WERI-Rb-1 (cell line): ENCODE results near the gene RPL27.
A peak's percentile ranks its signal among the peaks of the same experiment; 100 is the strongest.

Source experiments
- DNase-seq: peaks from one replicate; pipeline ENCODE4 v3.0.0-alpha.2; 2020
- H3K27ac ChIP-seq: fragments of 250-450 bp; sonication (Bioruptor Pico); 2 replicates; pipeline ENCODE4 v1.5.1; 2020; ENCODE audit warnings: mild to moderate bottlenecking, moderate library complexity
- H3K27me3 ChIP-seq: fragments of 250-450 bp; sonication (Bioruptor Pico); 2 replicates; pipeline ENCODE4 v1.5.1; 2021; ENCODE audit warnings: mild to moderate bottlenecking, low read depth, moderate library complexity; ENCODE audit not compliant: insufficient read depth, severe bottlenecking
- H3K36me3 ChIP-seq: fragments of 250-450 bp; sonication (Bioruptor Pico); 2 replicates; pipeline ENCODE4 v1.5.1; 2020; ENCODE audit warnings: mild to moderate bottlenecking, moderate library complexity
- H3K4me3 ChIP-seq: 2 replicates; pipeline ENCODE4 v1.5.1; 2011; ENCODE audit warnings: low read depth, mild to moderate bottlenecking, control low read depth, low read length
- H3K9me3 ChIP-seq: fragments of 250-450 bp; sonication (Bioruptor Pico); 2 replicates; pipeline ENCODE4 v1.5.1; 2021; ENCODE audit warnings: mild to moderate bottlenecking, moderate library complexity; ENCODE audit not compliant: severe bottlenecking
- TF ChIP-seq, protein P1 (sequence below): IDR thresholded peaks from 2 replicates; pipeline ENCODE4 v1.5.1; 2011; ENCODE audit warnings: low read depth, mild to moderate bottlenecking, control low read depth, inconsistent platforms, low read length

Gene RPL27

DNA sequence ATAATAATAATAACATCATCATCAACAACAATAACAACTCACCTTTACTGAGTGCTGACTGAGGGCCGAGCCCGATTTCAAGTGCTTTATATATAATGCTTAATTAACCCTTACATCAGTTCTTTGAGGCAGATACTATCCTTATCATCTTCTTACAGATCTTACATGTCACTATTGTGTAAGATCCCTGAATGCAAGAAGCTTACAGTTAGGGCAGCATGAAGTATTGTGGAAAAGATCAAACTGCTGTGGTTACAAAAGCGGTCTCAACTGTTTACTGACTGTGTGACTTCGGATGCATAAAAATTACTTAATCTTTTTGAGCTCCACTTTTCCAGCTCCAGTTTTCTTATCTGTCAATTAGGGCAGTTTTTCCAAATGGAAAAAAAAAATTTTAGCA, 20.7 kb downstream of the RPL27 start:
- no peak overlapping the region for H3K4me3 ChIP-seq
- H3K36me3 ChIP-seq, result peaks cover 35% of the 10 kb centered on the region
- no peaks in the 10 kb centered on the region for H3K9me3 ChIP-seq
- DNase-seq, result no peak
- TF ChIP-seq, protein P1, sequence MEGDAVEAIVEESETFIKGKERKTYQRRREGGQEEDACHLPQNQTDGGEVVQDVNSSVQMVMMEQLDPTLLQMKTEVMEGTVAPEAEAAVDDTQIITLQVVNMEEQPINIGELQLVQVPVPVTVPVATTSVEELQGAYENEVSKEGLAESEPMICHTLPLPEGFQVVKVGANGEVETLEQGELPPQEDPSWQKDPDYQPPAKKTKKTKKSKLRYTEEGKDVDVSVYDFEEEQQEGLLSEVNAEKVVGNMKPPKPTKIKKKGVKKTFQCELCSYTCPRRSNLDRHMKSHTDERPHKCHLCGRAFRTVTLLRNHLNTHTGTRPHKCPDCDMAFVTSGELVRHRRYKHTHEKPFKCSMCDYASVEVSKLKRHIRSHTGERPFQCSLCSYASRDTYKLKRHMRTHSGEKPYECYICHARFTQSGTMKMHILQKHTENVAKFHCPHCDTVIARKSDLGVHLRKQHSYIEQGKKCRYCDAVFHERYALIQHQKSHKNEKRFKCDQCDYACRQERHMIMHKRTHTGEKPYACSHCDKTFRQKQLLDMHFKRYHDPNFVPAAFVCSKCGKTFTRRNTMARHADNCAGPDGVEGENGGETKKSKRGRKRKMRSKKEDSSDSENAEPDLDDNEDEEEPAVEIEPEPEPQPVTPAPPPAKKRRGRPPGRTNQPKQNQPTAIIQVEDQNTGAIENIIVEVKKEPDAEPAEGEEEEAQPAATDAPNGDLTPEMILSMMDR, result no peak
- no peak overlapping the region for H3K27ac ChIP-seq
- no peaks in the 10 kb centered on the region for H3K27me3 ChIP-seq

DNA sequence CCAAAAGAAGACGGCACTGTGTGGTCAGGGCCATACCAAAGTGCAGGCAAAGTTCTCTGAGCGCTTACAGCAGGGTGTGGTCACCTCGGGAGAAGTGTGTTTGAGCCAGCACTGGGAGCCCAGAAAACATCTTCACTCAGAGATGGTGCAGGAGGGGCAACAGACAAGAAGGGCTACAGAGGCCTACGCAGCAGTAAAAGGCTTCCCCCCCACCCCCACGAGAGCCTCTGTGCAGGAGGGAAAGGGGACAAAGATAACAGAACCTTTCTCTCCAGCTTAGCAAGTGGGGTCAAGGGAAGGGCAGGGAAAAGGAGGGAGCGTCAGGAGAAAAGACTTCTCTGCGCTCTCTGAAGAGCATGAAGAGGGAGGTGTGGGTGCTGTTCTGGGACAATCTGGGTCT, 21.2 kb downstream of the RPL27 start:
- H3K4me3 ChIP-seq, result no peak overlapping the region
- TF ChIP-seq, protein P1, result no peak
- peaks cover 31% of the 10 kb centered on the region for H3K36me3 ChIP-seq
- no peak overlapping the region for H3K27ac ChIP-seq
- H3K9me3 ChIP-seq, result no peaks in the 10 kb centered on the region
- H3K27me3 ChIP-seq, result no peaks in the 10 kb centered on the region
- no peak for DNase-seq

DNA sequence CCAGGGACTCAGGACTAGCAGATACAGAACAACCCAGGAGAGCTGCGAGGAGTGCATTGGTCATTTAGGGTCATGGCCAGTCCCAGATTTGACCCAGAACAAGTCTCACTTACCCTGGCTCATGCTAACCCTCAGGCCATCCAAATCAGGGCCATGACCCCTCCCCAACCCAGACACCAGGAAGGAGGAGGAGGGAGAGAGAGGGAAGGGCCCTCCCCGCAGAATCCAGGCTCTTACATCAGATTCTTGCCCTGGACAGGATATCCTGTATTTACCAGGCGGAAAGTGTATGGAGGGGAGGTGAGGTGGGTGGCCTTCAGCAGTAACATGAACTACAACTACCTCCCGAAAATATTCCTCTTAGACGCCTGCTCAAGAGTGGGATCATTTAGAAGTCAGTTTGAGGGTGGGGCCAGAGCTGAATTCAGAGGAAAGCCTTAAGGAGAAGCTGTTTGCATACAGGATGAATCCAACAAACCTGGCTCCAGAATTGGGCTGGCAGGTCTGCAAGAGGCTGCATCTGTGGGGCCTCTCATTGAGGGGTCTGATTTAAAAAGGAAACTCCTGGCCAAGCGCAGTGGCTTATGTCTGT, 21.9 kb downstream of the RPL27 start:
- H3K4me3 ChIP-seq, result no peak overlapping the region

DNA sequence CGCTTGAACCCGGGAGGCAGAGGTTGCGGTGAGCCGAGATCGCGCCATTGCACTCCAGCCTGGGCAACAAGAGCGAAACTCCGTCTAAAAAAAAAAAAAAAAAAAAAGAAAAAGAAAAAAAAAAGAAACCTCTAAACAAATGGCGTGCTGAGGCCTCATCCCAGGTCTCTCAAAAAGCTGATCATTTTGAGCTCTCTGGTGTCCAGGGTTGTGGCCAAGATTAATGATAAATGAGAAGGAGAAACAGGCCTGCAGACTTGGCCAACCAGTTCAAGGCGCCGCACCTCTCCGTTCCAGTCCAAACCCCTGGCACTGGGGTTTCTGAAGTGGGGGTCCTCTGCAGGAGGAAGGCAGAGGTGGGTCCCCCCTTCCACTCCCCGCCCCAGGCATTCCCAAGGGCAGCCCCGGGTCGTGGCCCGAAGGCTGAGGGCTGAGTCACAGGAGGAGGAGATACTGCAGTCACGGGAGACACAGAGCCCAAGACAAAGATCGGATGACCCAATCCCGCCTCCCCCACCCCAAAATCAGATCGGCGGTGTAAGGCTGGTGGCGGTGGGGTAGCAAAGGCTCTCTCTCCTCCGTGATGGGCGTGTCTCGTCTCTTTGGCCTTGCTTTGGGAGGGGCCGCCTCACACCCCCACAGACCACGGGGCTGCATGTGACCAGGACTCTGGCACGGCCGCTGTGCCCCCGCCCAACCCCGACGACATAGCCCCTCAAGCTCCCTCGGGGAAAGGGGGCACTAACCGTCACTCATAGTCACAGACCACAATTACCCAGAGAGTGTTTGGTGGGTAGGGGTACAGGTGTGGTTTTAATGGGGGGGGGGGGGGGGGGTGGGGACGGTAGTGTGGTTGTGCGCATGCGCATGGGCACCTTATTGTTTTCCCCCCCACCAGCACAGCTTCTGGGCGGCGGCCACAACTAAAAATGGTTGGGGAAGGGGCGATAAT, 22.8 kb downstream of the RPL27 start:
- peak overlapping the region; percentile 96 for H3K4me3 ChIP-seq
- no peaks in the 10 kb centered on the region for H3K9me3 ChIP-seq
- TF ChIP-seq, protein P1, result no peak
- peak; percentile 47 for DNase-seq
- peak overlapping the region; percentile 64 for H3K27ac ChIP-seq
- peaks cover 17% of the 10 kb centered on the region for H3K36me3 ChIP-seq
- H3K27me3 ChIP-seq, result no peaks in the 10 kb centered on the region

More for the DNA sequence above, 21.9 kb downstream of the RPL27 start:
- TF ChIP-seq, protein P1, result no peak
- Histone ChIP-seq H3K9me3 (no peaks in the 10 kb centered on the region), H3K36me3 (peaks cover 26% of the 10 kb centered on the region), H3K27me3 (no peaks in the 10 kb centered on the region), H3K27ac (no peak overlapping the region)
- DNase-seq, result no peak

GRCh38 chr17:43021741-43022512, 23.7 kb downstream of the RPL27 start, which contains the start of gene VAT1:
TSS of gene VAT1 (minus strand) at chr17:43022385. CDS start at chr17:43022322, 63 bp downstream.
- TF ChIP-seq, protein P1, result peak; percentile 27
- H3K27me3 ChIP-seq, result no peaks in the 10 kb centered on the region
- H3K4me3 ChIP-seq, result peak within 1 kb of the TSS; percentile 96
- peak; percentile 88 for DNase-seq
- H3K27ac ChIP-seq, result peak within 1 kb of the TSS; percentile 64
- no peaks in the 10 kb centered on the region for H3K9me3 ChIP-seq
- H3K36me3 ChIP-seq, result peaks cover 10% of the 10 kb centered on the region
